ENCODE measurements around the gene MYO10. TPM values are rescaled to one million over a fixed set of nuclear protein-coding genes. Genes with fewer than 3 reads are reported as not detected.

MYO10 gene
- total RNA-seq, 4 donors from 2014 or later, result 5.6 to 11.0 (median 6.4) TPM

- H3K36me3 ChIP-seq, result no peaks in the 10 kb centered on the region
- H3K9me3 ChIP-seq, result no peaks in the 10 kb centered on the region
- peaks cover 0 to 33% (median 0%) of the 10 kb centered on the region in 3 donors for H3K4me1 ChIP-seq
- H3K27me3 ChIP-seq, result peaks cover 80% of the 10 kb centered on the region
- no peak for ATAC-seq
- TF ChIP-seq EP300 (IDR thresholded peaks at IDR 0.05) (no peak), POLR2A (IDR thresholded peaks at IDR 0.05) (no peak), CTCF (IDR thresholded peaks at IDR 0.05) (no peak), POLR2AphosphoS5 (IDR thresholded peaks at IDR 0.05) (no peak)
- 67 to 83% methylated on average over 3 of the region's 3 CpGs for WGBS, 2 donors (ENCODE audit: low coverage in 1 of 2)
- no peak overlapping the region for H3K27ac ChIP-seq
- H3K4me3 ChIP-seq, result no peak overlapping the region
Observed at GRCh38 chr5:16932401-16932800, 3.7 kb downstream of the MYO10 start.

- TF ChIP-seq EP300 (IDR thresholded peaks at IDR 0.05) (no peak), POLR2A (IDR thresholded peaks at IDR 0.05) (no peak), CTCF (IDR thresholded peaks at IDR 0.05) (no peak), POLR2AphosphoS5 (IDR thresholded peaks at IDR 0.05) (no peak)
- Histone ChIP-seq H3K36me3 (no peaks in the 10 kb centered on the region), H3K27ac (no peak overlapping the region), H3K4me1 (peaks cover 0 to 26% (median 0%) of the 10 kb centered on the region in 3 donors), H3K4me3 (no peak overlapping the region), H3K9me3 (no peaks in the 10 kb centered on the region), H3K27me3 (peaks cover 71% of the 10 kb centered on the region)
- 77 to 79% methylated on average over 3 to 5 of the region's 5 CpGs for WGBS, 2 donors (ENCODE audit: low coverage in 1 of 2)
- no peak for ATAC-seq
Observed at GRCh38 chr5:16931334-16932110, 4.6 kb downstream of the MYO10 start.

- H3K9me3 ChIP-seq, result no peaks in the 10 kb centered on the region
- H3K4me1 ChIP-seq, result peaks cover 0 to 16% (median 0%) of the 10 kb centered on the region in 3 donors
- H3K4me3 ChIP-seq, result no peak overlapping the region
- H3K27me3 ChIP-seq, result peaks cover 61% of the 10 kb centered on the region
- TF ChIP-seq POLR2AphosphoS5 (IDR thresholded peaks at IDR 0.05) (no peak), CTCF (IDR thresholded peaks at IDR 0.05) (no peak), EP300 (IDR thresholded peaks at IDR 0.05) (no peak)
- 72 to 91% methylated on average over 4 to 6 of the region's 8 CpGs for WGBS, 2 donors (ENCODE audit: low coverage in 1 of 2)
- no peaks in the 10 kb centered on the region for H3K36me3 ChIP-seq
- ATAC-seq, result no peak
- H3K27ac ChIP-seq, result no peak overlapping the region
Observed at GRCh38 chr5:16930496-16930895, 5.6 kb downstream of the MYO10 start.

- Histone ChIP-seq H3K27me3 (peaks cover 54% of the 10 kb centered on the region), H3K27ac (no peak overlapping the region), H3K9me3 (no peaks in the 10 kb centered on the region), H3K4me3 (no peak overlapping the region), H3K36me3 (no peaks in the 10 kb centered on the region), H3K4me1 (peaks cover 0 to 9% (median 0%) of the 10 kb centered on the region in 3 donors)
- 93 to 96% methylated on average over 2 to 3 of the region's 3 CpGs for WGBS, 2 donors (ENCODE audit: low coverage in 1 of 2)
- ATAC-seq, result no peak
- no peak for TF ChIP-seq CTCF (IDR thresholded peaks at IDR 0.05)
- no peak for TF ChIP-seq POLR2A (IDR thresholded peaks at IDR 0.05)
- no peak for TF ChIP-seq POLR2AphosphoS5 (IDR thresholded peaks at IDR 0.05)
- no peak for TF ChIP-seq EP300 (IDR thresholded peaks at IDR 0.05)
Observed at GRCh38 chr5:16929831-16930230, 6.3 kb downstream of the MYO10 start.

GRCh38 chr5:16929347-16929746 lies 6.7 kb downstream of the MYO10 start:
- ATAC-seq, result no peak
- Histone ChIP-seq H3K4me3 (no peak overlapping the region), H3K9me3 (no peaks in the 10 kb centered on the region), H3K4me1 (peaks cover 0 to 4% (median 0%) of the 10 kb centered on the region in 3 donors), H3K27me3 (peaks cover 50% of the 10 kb centered on the region), H3K36me3 (no peaks in the 10 kb centered on the region), H3K27ac (no peak overlapping the region)
- WGBS, 2 donors (ENCODE audit: low coverage in 1 of 2), result 93 to 100% methylated on average over 2 of the region's 2 CpGs
- TF ChIP-seq POLR2A (IDR thresholded peaks at IDR 0.05) (no peak), POLR2AphosphoS5 (IDR thresholded peaks at IDR 0.05) (no peak), EP300 (IDR thresholded peaks at IDR 0.05) (no peak), CTCF (IDR thresholded peaks at IDR 0.05) (no peak)
